NCI-H82 treated with DMSO at 0.1 percent for 48 hours (cell line): Measurements from ENCODE around the gene MRAP2.

Experiments used
- DNase-seq: peaks from one replicate; lab custom pipeline; 2025; ENCODE audit not compliant: unreplicated experiment; lab: John Stamatoyannopoulos, UW

The MRAP2 gene, protein sequence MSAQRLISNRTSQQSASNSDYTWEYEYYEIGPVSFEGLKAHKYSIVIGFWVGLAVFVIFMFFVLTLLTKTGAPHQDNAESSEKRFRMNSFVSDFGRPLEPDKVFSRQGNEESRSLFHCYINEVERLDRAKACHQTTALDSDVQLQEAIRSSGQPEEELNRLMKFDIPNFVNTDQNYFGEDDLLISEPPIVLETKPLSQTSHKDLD

GRCh38 chr6:84033523-84034451 lies at the start of gene MRAP2:
TSS of gene MRAP2 (plus strand) at chr6:84033772. CDS start at chr6:84055319, 21,547 bp downstream.
- DNase-seq: no peak

DNA sequence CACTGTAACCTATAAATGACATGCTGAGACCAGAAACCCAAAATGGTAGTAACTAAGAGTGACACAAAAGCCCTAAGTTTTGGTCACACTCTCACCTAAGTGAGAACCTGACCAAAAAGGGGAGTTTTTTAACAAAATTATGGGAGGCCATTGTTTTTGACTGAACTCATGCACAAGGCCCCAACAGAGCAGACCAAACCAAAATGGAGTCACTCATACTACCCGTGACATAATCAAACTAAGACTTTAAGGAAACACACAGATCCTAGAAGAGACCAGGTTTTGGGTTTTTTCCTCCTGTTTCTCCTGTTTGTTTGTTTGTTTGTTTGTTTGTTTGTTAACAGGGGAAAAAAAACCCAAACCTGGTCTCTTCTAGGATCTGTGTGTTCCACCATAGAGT lies 49.2 kb upstream of the MRAP2 start:
- no peak for DNase-seq

GRCh38 chr6:83985308-83985713 lies 48.3 kb upstream of the MRAP2 start:
- no peak for DNase-seq

DNA sequence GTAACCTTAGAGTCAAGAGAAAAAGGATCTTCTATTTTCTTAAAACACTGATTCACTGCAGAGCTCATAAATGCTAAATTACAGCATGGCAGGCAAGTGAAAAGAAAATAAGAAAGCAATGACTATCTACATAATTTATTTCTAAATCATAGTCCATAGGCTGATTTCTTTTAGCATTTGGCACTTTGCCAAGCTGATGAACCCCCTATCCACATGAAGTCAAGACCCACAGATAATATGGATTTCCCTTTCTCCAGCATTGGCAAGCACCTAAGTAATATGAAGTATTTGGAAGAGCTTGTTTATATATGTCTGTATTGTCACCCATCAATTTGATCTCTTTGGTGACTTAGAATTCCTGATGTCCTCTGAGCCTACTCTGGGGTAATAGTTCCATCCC lies 47.9 kb upstream of the MRAP2 start:
- DNase-seq: no peak

DNA sequence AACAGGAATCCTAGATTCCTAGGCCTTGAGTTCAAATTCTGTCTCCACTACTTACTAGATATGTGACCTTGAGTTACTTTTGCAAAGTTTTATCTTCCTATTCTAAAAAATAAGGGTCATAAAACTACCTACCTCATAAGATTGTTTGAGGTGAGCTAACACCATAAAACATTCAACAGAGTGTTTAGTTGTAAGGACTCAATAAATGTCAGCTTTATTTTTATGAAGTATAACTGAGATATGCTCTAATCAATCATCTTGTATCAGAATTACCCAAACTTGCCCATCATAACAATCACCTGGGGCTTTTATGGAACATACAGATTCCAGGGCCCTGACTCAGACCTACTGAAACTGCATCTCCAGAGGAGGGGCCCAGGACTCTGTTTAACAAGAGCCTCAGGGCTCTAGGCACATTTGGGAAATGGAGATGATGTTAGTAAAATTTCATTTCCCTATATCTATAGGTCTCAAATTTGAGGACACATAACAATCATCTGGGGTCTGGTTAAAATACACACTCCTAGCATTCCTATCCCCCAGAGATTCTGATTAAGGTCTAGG lies 35.5 kb upstream of the MRAP2 start:
- DNase-seq: no peak

- DNase-seq: no peak
These were observed 32.5 kb upstream of the MRAP2 start for GRCh38 chr6:84001119-84001518.

GRCh38 chr6:84002226-84002625 lies 31.3 kb upstream of the MRAP2 start:
- no peak for DNase-seq

DNA sequence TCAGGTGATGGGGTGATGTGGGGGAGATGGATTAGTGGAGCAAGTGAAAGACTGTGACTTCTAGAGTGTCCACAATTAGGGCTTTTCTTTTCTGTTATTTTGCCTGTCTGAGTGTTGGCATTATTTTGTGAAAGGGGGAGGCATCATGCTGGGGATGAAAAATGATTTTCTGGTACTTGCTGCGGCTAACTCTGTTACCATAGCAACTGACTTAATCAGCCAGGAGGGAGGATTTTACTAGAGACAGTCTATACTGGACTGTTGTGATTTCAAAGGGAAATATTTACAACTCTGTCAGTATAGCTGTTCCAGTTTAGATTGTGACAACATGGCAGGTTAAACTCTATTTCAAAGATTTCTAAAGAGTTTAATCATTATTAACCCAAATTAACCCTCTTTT lies 30.4 kb upstream of the MRAP2 start:
- no peak for DNase-seq

GRCh38 chr6:84003654-84004053 lies 29.9 kb upstream of the MRAP2 start:
- DNase-seq: no peak

GRCh38 chr6:84007871-84008270 lies 25.7 kb upstream of the MRAP2 start:
- DNase-seq: no peak

GRCh38 chr6:84013354-84013753 lies 20.2 kb upstream of the MRAP2 start:
- no peak for DNase-seq

DNA sequence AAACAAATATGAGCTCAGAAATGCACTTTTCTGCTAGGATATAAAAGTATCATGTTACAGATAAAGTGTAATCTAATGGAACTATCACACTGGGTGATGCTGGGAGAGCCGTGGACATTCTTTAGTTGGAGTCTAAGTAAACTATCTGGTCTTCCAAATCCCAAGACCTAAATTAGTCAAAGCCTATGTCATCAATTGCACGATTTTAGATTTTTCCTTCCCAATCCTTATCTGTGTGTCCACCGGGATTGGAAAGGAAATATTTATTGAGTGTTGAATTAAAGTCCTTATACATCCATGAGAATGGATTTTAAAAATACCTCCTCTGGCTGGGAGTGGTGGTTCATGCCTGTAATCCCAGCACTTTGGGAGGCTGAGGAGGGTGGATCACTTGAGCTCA lies 19.6 kb upstream of the MRAP2 start:
- no peak for DNase-seq

DNA sequence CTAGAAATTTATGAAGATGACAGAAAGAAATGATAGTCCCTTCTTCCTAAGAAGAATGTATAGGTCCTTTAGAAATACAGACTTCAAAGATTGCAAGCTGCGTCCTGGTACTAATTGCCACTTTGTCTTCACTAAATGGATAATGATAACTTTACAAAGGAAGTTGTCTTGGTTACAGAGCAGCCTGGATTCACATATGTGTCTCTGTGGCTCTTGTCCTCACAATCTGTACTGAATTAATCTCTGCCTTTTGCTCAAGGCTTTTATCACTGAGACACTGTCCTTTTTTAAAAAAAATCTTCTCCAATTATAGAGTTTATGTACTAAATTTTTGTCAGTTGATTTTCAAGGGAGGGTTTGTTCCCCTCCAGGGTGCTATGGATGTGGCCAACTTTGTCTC lies 17.5 kb upstream of the MRAP2 start:
- DNase-seq: no peak

DNA sequence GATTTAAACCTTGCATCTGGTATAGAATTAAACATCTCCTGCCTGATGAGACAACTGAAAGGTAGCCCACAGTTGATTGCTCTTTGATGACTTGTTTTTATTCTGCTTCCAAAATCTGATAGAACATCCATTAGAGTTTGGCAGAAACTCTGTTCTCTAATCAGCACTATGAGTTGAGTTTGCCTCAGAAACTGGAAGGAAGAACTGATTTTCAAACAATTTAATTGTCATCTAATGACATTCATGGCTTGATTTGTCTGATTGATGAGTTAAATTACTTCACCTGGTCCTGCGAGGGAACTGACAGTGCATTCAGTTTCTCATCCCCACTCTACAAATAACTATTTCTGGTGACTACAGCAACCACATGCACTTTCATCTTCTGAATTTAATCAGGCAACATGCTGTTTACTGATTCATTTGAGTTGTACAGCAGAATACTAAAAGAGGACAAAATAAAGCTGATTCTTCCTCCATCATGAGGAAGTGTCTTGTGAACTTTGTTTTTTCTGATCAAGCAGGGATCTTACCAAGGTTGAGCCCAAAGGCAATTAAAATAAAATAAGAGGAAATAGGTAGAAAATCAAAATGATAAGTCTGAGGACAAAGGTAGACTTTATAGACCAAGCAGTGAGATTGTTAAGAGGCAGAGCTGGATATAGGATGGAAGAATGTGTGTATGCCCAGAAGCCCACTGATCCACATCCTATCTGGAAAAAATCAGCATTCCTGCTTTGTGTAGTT lies 15.7 kb upstream of the MRAP2 start:
- no peak for DNase-seq

- peak; percentile 5 for DNase-seq
These were observed 15.0 kb upstream of the MRAP2 start for GRCh38 chr6:84018453-84019061.

- peak; percentile 62 for DNase-seq
These were observed 14.3 kb upstream of the MRAP2 start for GRCh38 chr6:84019141-84019841.

- no peak for DNase-seq
These were observed 13.7 kb upstream of the MRAP2 start for GRCh38 chr6:84019842-84020211.

DNA sequence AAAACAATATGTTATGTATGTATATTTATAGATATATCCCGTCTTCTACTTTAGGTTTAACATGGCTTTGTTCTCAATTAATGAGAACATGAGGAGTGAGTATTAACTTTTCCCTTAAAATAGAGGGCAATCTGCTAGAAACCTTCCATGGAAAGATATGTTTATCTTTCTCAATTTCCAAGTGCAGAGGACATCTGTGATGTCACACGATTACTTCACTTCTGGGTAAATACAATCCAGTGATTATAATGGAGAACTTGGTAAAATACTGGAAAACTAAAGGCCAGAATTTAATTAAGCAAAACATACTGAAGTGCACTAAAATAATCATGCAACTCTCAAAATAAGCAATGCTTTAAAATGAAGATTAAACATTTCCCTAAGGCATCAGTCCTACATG lies 11.9 kb upstream of the MRAP2 start:
- DNase-seq: no peak

GRCh38 chr6:84026721-84027164 lies 6.8 kb upstream of the MRAP2 start:
- DNase-seq: no peak
